ENCODE measurements around the gene INPP5D.
"Not testable (repeated sequence)": the region's sequence is repeated elsewhere in the genome, so short reads cannot be mapped to it uniquely, and the experiment has no call there.

INPP5D gene

GRCh38 chr2:233059797-233060500, at the start of gene INPP5D:
Gene INPP5D, plus strand, starts transcription at chr2:233060342. Its CDS starts 137 bp downstream, at chr2:233060479.
- H3K36me3 ChIP-seq (ENCODE audit: insufficient read depth, low read length): no peaks in the 10 kb centered on the region
- no peaks in the 10 kb centered on the region; the same call in 1 of the 2 replicates for H3K27me3 ChIP-seq (ENCODE audit: insufficient read depth, low read length)
- no peak within 1 kb of the TSS for H2AFZ ChIP-seq (ENCODE audit: low read length, unreplicated experiment)
- no peaks in the 10 kb centered on the region for H3K4me1 ChIP-seq (ENCODE audit: control insufficient read depth, insufficient read depth, low read length, unreplicated experiment)
- H3K79me2 ChIP-seq (ENCODE audit: control insufficient read depth, insufficient read depth, low read length, unreplicated experiment): no peaks in the 10 kb centered on the region
- no peak within 1 kb of the TSS for H3K4me3 ChIP-seq (ENCODE audit: low read depth, low read length)
- no peak within 1 kb of the TSS for H3K27ac ChIP-seq (ENCODE audit: low read depth, low read length)

- H3K27ac ChIP-seq (ENCODE audit: low read depth, low read length): no peak overlapping the region
- H3K4me1 ChIP-seq (ENCODE audit: control insufficient read depth, insufficient read depth, low read length, unreplicated experiment): no peaks in the 10 kb centered on the region
- no peaks in the 10 kb centered on the region for H3K79me2 ChIP-seq (ENCODE audit: control insufficient read depth, insufficient read depth, low read length, unreplicated experiment)
- H3K27me3 ChIP-seq (ENCODE audit: insufficient read depth, low read length): no peaks in the 10 kb centered on the region
- no peak overlapping the region for H3K4me3 ChIP-seq (ENCODE audit: low read depth, low read length)
- H2AFZ ChIP-seq (ENCODE audit: low read length, unreplicated experiment): no peak overlapping the region
- H3K36me3 ChIP-seq (ENCODE audit: insufficient read depth, low read length): no peaks in the 10 kb centered on the region
Measured at GRCh38 chr2:233010569-233011267, 49.4 kb upstream of the INPP5D start.

GRCh38 chr2:233011268-233011650, 48.9 kb upstream of the INPP5D start:
- Histone ChIP-seq H3K4me1 (ENCODE audit: control insufficient read depth, insufficient read depth, low read length, unreplicated experiment) (no peaks in the 10 kb centered on the region), H3K79me2 (ENCODE audit: control insufficient read depth, insufficient read depth, low read length, unreplicated experiment) (no peaks in the 10 kb centered on the region), H3K4me3 (ENCODE audit: low read depth, low read length) (no peak overlapping the region), H3K27me3 (ENCODE audit: insufficient read depth, low read length) (no peaks in the 10 kb centered on the region), H2AFZ (ENCODE audit: low read length, unreplicated experiment) (no peak overlapping the region), H3K36me3 (ENCODE audit: insufficient read depth, low read length) (no peaks in the 10 kb centered on the region), H3K27ac (ENCODE audit: low read depth, low read length) (no peak overlapping the region)

- Histone ChIP-seq H3K4me3 (ENCODE audit: low read depth, low read length) (no peak overlapping the region), H3K27ac (ENCODE audit: low read depth, low read length) (no peak overlapping the region), H3K36me3 (ENCODE audit: insufficient read depth, low read length) (no peaks in the 10 kb centered on the region), H3K4me1 (ENCODE audit: control insufficient read depth, insufficient read depth, low read length, unreplicated experiment) (no peaks in the 10 kb centered on the region), H2AFZ (ENCODE audit: low read length, unreplicated experiment) (no peak overlapping the region), H3K27me3 (ENCODE audit: insufficient read depth, low read length) (no peaks in the 10 kb centered on the region), H3K79me2 (ENCODE audit: control insufficient read depth, insufficient read depth, low read length, unreplicated experiment) (no peaks in the 10 kb centered on the region)
Measured at GRCh38 chr2:233011702-233012131, 48.4 kb upstream of the INPP5D start.

- H3K4me3 ChIP-seq (ENCODE audit: low read depth, low read length): no peak overlapping the region
- no peaks in the 10 kb centered on the region for H3K4me1 ChIP-seq (ENCODE audit: control insufficient read depth, insufficient read depth, low read length, unreplicated experiment)
- H3K27ac ChIP-seq (ENCODE audit: low read depth, low read length): no peak overlapping the region
- no peak overlapping the region for H2AFZ ChIP-seq (ENCODE audit: low read length, unreplicated experiment)
- H3K36me3 ChIP-seq (ENCODE audit: insufficient read depth, low read length): no peaks in the 10 kb centered on the region
- H3K79me2 ChIP-seq (ENCODE audit: control insufficient read depth, insufficient read depth, low read length, unreplicated experiment): no peaks in the 10 kb centered on the region
- H3K27me3 ChIP-seq (ENCODE audit: insufficient read depth, low read length): no peaks in the 10 kb centered on the region
Measured at GRCh38 chr2:233012301-233012971, 47.7 kb upstream of the INPP5D start.

GRCh38 chr2:233013027-233013461, 47.1 kb upstream of the INPP5D start, which contains the start of gene NGEF:
Gene NGEF, minus strand, starts transcription at chr2:233013256. Its CDS starts 38,366 bp downstream, at chr2:232974890.
- Histone ChIP-seq H3K4me3 (ENCODE audit: low read depth, low read length) (no peak within 1 kb of the TSS), H3K4me1 (ENCODE audit: control insufficient read depth, insufficient read depth, low read length, unreplicated experiment) (no peaks in the 10 kb centered on the region), H3K27ac (ENCODE audit: low read depth, low read length) (no peak within 1 kb of the TSS), H3K27me3 (ENCODE audit: insufficient read depth, low read length) (no peaks in the 10 kb centered on the region), H3K79me2 (ENCODE audit: control insufficient read depth, insufficient read depth, low read length, unreplicated experiment) (no peaks in the 10 kb centered on the region), H3K36me3 (ENCODE audit: insufficient read depth, low read length) (no peaks in the 10 kb centered on the region), H2AFZ (ENCODE audit: low read length, unreplicated experiment) (no peak within 1 kb of the TSS)

GRCh38 chr2:233013650-233014049, 46.5 kb upstream of the INPP5D start:
- Histone ChIP-seq H3K79me2 (ENCODE audit: control insufficient read depth, insufficient read depth, low read length, unreplicated experiment) (no peaks in the 10 kb centered on the region), H3K27me3 (ENCODE audit: insufficient read depth, low read length) (no peaks in the 10 kb centered on the region), H3K36me3 (ENCODE audit: insufficient read depth, low read length) (no peaks in the 10 kb centered on the region), H3K4me3 (ENCODE audit: low read depth, low read length) (no peak overlapping the region), H2AFZ (ENCODE audit: low read length, unreplicated experiment) (no peak overlapping the region), H3K27ac (ENCODE audit: low read depth, low read length) (no peak overlapping the region), H3K4me1 (ENCODE audit: control insufficient read depth, insufficient read depth, low read length, unreplicated experiment) (no peaks in the 10 kb centered on the region)

- H3K27ac ChIP-seq (ENCODE audit: low read depth, low read length): no peak overlapping the region
Measured at GRCh38 chr2:233015019-233015645, 45.0 kb upstream of the INPP5D start.

GRCh38 chr2:233017947-233018346, 42.2 kb upstream of the INPP5D start:
- H3K79me2 ChIP-seq (ENCODE audit: control insufficient read depth, insufficient read depth, low read length, unreplicated experiment): no peaks in the 10 kb centered on the region
- no peaks in the 10 kb centered on the region for H3K4me1 ChIP-seq (ENCODE audit: control insufficient read depth, insufficient read depth, low read length, unreplicated experiment)
- no peaks in the 10 kb centered on the region for H3K27me3 ChIP-seq (ENCODE audit: insufficient read depth, low read length)
- H3K36me3 ChIP-seq (ENCODE audit: insufficient read depth, low read length): no peaks in the 10 kb centered on the region
- H3K27ac ChIP-seq (ENCODE audit: low read depth, low read length): no peak overlapping the region
- H2AFZ ChIP-seq (ENCODE audit: low read length, unreplicated experiment): no peak overlapping the region
- no peak overlapping the region for H3K4me3 ChIP-seq (ENCODE audit: low read depth, low read length)

More at GRCh38 chr2:233015019-233015645, 45.0 kb upstream of the INPP5D start:
- no peak overlapping the region for H2AFZ ChIP-seq (ENCODE audit: low read length, unreplicated experiment)
- H3K27me3 ChIP-seq (ENCODE audit: insufficient read depth, low read length): no peaks in the 10 kb centered on the region
- no peaks in the 10 kb centered on the region for H3K79me2 ChIP-seq (ENCODE audit: control insufficient read depth, insufficient read depth, low read length, unreplicated experiment)
- H3K4me3 ChIP-seq (ENCODE audit: low read depth, low read length): no peak overlapping the region
- no peaks in the 10 kb centered on the region for H3K36me3 ChIP-seq (ENCODE audit: insufficient read depth, low read length)
- no peaks in the 10 kb centered on the region for H3K4me1 ChIP-seq (ENCODE audit: control insufficient read depth, insufficient read depth, low read length, unreplicated experiment)

- not testable (repeated sequence) for H3K79me2 ChIP-seq (ENCODE audit: control insufficient read depth, insufficient read depth, low read length, unreplicated experiment); H3K36me3 ChIP-seq (ENCODE audit: insufficient read depth, low read length); H3K4me3 ChIP-seq (ENCODE audit: low read depth, low read length); H3K27me3 ChIP-seq (ENCODE audit: insufficient read depth, low read length); H3K27ac ChIP-seq (ENCODE audit: low read depth, low read length); H2AFZ ChIP-seq (ENCODE audit: low read length, unreplicated experiment); H3K4me1 ChIP-seq (ENCODE audit: control insufficient read depth, insufficient read depth, low read length, unreplicated experiment)
Measured at GRCh38 chr2:233019610-233020009, 40.5 kb upstream of the INPP5D start.
